ENCODE data around the gene HMG20A.

GRCh38 chr15:77497110-77497737, 76.5 kb downstream of the HMG20A start:
- no peak for TF ChIP-seq ZNF274 (IDR thresholded peaks at IDR 0.05; ENCODE audit: low read depth, low read length)
- TF ChIP-seq YY1 (IDR thresholded peaks at IDR 0.05; ENCODE audit: insufficient read depth, insufficient read length), result no peak
- no peak for TF ChIP-seq SUZ12 (IDR thresholded peaks at IDR 0.05; ENCODE audit: extremely low read depth, insufficient read depth, insufficient read length)
